ENCODE measurements around the gene WIPF3.

DNA sequence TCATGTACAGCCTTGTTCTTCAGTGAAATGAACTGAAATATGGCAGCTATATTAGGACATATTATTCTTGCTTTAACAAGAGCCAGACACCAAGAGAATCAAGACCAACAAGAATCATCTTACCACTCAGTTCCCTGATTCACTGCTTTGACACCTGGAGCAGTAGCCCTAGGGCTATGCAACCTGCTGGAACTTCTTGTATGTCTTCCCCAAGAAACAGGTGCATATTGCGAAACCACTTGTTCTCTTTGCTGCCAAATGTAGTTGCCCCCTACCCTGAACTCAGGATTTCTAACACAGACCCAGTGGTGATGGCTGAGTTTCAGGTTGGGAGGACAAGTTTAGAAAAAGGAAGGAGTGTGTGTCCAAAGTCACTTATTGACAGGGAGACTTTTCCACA lies 46.1 kb downstream of the WIPF3 start:
- TF ChIP-seq ZFP3 (CRISPR knock-in tag; IDR thresholded peaks at IDR 0.05) (no peak), ISL1 (CRISPR knock-in tag; IDR thresholded peaks at IDR 0.05) (no peak), ZC3H10 (CRISPR knock-in tag; IDR thresholded peaks at IDR 0.05) (no peak), TOX (CRISPR knock-in tag; IDR thresholded peaks at IDR 0.05; ENCODE audit: borderline replicate concordance) (no peak), PPARA (CRISPR knock-in tag; IDR thresholded peaks at IDR 0.05; ENCODE audit: borderline replicate concordance) (no peak), GLIS3 (CRISPR knock-in tag; IDR thresholded peaks at IDR 0.05) (no peak), ZFP30 (CRISPR knock-in tag; IDR thresholded peaks at IDR 0.05) (no peak), ESRRG (CRISPR knock-in tag; IDR thresholded peaks at IDR 0.05) (no peak), RARB (CRISPR knock-in tag; IDR thresholded peaks at IDR 0.05) (no peak)
- TF ChIP-seq, protein P1, sequence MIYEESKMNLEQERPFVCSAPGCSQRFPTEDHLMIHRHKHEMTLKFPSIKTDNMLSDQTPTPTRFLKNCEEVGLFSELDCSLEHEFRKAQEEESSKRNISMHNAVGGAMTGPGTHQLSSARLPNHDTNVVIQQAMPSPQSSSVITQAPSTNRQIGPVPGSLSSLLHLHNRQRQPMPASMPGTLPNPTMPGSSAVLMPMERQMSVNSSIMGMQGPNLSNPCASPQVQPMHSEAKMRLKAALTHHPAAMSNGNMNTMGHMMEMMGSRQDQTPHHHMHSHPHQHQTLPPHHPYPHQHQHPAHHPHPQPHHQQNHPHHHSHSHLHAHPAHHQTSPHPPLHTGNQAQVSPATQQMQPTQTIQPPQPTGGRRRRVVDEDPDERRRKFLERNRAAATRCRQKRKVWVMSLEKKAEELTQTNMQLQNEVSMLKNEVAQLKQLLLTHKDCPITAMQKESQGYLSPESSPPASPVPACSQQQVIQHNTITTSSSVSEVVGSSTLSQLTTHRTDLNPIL (CRISPR knock-in tag; IDR thresholded peaks at IDR 0.05; ENCODE audit: low read depth) = no peak
- TF ChIP-seq, protein P2, sequence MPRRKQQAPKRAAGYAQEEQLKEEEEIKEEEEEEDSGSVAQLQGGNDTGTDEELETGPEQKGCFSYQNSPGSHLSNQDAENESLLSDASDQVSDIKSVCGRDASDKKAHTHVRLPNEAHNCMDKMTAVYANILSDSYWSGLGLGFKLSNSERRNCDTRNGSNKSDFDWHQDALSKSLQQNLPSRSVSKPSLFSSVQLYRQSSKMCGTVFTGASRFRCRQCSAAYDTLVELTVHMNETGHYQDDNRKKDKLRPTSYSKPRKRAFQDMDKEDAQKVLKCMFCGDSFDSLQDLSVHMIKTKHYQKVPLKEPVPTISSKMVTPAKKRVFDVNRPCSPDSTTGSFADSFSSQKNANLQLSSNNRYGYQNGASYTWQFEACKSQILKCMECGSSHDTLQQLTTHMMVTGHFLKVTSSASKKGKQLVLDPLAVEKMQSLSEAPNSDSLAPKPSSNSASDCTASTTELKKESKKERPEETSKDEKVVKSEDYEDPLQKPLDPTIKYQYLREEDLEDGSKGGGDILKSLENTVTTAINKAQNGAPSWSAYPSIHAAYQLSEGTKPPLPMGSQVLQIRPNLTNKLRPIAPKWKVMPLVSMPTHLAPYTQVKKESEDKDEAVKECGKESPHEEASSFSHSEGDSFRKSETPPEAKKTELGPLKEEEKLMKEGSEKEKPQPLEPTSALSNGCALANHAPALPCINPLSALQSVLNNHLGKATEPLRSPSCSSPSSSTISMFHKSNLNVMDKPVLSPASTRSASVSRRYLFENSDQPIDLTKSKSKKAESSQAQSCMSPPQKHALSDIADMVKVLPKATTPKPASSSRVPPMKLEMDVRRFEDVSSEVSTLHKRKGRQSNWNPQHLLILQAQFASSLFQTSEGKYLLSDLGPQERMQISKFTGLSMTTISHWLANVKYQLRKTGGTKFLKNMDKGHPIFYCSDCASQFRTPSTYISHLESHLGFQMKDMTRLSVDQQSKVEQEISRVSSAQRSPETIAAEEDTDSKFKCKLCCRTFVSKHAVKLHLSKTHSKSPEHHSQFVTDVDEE (CRISPR knock-in tag; IDR thresholded peaks at IDR 0.05) = no peak
- TF ChIP-seq, protein P3, sequence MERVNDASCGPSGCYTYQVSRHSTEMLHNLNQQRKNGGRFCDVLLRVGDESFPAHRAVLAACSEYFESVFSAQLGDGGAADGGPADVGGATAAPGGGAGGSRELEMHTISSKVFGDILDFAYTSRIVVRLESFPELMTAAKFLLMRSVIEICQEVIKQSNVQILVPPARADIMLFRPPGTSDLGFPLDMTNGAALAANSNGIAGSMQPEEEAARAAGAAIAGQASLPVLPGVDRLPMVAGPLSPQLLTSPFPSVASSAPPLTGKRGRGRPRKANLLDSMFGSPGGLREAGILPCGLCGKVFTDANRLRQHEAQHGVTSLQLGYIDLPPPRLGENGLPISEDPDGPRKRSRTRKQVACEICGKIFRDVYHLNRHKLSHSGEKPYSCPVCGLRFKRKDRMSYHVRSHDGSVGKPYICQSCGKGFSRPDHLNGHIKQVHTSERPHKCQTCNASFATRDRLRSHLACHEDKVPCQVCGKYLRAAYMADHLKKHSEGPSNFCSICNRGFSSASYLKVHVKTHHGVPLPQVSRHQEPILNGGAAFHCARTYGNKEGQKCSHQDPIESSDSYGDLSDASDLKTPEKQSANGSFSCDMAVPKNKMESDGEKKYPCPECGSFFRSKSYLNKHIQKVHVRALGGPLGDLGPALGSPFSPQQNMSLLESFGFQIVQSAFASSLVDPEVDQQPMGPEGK (CRISPR knock-in tag; IDR thresholded peaks at IDR 0.05; ENCODE audit: borderline replicate concordance) = no peak

Measured in SK-N-SH treated with all-trans-retinoic acid at 6 μM for 48 hours (cell line).